Stimulated activated CD4-positive, alpha-beta T cell treated with anti-CD3 and anti-CD28 coated beads, Interleukin-15, amount 100 ng/mL, for 24 hours (primary cell): ENCODE results near the gene MRC1.

Experiments used
- DNase-seq: peaks from one replicate; pipeline ENCODE4 v3.0.0-alpha.2; 2020

Gene MRC1

GRCh38 chr10:17795813-17796594 lies 13.1 kb upstream of the MRC1 start:
- DNase-seq: no peak

DNA sequence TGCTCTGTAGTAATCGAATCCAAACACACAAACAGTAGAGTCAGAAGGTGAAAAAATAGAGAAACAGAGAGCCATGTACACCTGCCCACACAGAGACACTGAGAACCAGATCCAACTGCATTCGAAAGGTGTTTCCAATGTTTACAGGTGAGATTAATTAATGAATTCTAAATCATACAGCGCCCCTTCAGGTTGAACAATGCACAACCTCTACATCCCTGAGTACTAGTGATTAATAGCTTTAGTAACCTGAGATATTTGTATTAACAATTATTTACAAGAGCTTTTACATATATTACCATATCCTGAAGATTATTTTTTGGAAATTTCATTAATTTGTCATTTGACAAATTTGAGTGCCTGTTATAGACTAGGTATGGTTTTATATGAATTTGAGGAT lies 7.6 kb upstream of the MRC1 start:
- DNase-seq: no peak

DNA sequence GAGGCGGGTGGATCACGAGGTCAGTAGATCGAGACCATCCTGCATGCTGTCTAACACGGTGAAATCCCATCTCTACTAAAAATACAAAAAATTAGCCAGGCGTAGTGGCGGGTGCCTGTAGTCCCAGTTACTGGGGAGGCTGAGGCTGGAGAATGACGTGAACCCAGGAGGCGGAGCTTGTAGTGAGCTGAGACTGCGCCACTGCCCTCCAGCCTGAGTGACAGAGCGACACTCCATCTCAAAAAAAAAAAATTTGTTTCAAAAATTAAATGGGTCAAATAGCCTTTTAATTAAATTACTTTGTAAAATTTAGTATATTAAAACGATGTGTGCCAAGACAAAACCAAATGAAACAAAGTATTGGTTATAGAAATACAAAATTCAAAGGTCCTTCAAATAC lies 6.8 kb upstream of the MRC1 start:
- DNase-seq: no peak

DNA sequence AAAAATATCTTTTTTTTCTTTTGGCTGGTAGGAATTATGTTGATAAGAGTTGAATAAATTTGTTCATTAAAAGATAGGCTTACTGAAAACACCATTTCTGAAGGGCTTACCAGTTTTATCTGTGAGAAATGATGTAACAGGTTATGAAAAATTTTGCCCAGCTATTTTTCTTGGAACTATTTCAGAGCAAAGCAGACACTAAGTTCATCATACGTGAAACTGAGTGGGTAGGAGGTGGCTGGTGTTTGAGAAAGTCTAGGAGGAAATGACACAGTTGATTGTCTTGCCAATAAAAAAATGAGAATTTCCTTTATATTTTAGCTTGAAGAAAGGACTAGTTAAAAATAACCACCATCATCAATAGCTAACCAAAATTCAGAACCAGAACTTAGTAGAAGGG lies 6.2 kb upstream of the MRC1 start:
- no peak for DNase-seq

- DNase-seq: no peak
Measured at GRCh38 chr10:17805330-17805729, 3.8 kb upstream of the MRC1 start.

DNA sequence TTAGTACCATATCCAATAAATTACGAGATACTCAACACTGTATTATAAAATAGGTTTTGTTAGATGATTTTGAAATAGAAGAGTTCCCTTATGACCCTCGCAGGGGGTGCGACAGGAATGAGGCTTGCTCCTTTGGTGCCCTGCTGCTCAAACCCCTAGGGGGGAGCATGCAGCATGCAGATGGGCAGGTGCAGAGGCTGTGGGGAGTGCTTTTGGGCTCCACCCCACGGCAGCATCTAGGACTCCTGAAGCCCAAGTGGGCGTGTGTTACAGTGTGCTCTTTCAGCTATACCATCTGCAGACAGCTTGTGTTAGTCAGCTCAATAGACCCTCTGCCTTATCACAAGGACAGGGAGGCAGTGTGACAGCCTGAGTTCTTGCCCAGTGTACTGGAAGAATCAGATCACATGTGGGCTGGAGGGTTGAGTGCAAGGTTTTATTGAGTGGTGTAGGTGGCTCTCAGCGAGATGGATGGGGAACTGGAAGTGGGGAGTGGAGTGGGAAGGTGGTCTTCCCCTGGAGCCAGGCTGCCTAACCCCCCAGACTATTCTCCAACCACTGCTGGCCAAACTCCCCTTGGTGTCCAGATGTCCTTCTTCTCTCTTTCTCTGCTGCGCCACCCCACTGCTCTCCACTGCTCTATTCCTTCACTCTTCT lies 3.1 kb upstream of the MRC1 start:
- peak; percentile 31 for DNase-seq

GRCh38 chr10:17811146-17811865 lies 2.2 kb downstream of the MRC1 start:
- DNase-seq: no peak

GRCh38 chr10:17814973-17815372 lies 5.8 kb downstream of the MRC1 start:
- DNase-seq: no peak

DNA sequence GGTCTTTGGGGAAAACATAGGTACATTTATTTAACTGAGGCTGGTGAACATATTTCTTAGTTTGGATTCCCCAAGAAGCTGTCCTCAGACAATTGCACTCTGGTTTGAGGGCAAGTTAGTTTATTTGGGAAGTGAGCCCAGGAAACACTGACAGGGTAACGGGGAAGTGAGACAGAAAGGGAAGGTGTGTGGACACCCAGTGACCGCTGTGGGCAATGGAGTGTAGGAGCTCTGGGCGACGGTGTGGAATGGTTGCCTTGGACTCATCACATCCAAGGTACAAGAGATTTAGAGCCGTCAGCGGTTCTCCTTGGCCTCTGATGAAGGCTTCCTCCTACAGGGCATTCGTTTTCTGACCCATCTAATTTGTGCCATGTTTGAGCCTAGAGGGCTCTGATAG lies 7.1 kb downstream of the MRC1 start:
- DNase-seq: no peak

DNA sequence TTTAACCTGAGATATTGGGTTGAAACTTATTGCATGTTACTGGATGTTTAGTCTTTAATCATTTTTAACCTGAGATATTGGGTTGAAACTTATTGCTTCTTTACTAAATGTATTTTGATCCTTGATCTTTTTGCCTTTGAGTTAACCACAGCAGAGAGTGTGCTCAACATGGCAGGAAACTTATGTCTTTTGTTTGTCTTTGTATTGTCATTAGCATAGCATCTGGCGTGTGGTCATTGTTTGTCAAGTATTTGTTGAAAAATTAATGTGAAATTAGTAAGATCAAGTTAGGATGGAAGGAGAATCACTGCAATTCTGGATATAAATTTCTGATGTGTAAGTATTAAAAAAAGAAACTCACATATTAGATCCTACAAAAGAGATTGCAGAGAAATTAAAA lies 8.2 kb downstream of the MRC1 start:
- no peak for DNase-seq

DNA sequence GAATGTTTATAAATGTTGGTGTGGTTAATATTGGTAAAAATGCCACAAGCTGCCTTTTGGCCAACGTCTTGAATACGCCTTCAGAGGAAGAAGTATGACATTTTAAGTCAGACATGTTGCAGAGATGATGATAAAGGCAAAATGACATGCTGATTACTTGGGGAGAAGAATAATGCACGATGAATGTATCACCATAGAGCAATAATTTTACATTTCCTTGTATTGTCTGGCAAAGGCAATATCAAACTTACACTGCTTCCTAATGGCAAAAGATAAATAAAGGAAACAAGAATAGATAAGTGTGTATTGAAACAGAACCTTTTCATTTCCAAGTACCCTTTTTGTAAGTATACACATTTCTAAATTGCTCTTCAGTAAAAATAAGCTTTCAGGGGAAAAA lies 8.6 kb downstream of the MRC1 start:
- no peak for DNase-seq

GRCh38 chr10:17819836-17820235 lies 10.7 kb downstream of the MRC1 start:
- no peak for DNase-seq

- DNase-seq: no peak
Measured at GRCh38 chr10:17820943-17821342, 11.8 kb downstream of the MRC1 start.

DNA sequence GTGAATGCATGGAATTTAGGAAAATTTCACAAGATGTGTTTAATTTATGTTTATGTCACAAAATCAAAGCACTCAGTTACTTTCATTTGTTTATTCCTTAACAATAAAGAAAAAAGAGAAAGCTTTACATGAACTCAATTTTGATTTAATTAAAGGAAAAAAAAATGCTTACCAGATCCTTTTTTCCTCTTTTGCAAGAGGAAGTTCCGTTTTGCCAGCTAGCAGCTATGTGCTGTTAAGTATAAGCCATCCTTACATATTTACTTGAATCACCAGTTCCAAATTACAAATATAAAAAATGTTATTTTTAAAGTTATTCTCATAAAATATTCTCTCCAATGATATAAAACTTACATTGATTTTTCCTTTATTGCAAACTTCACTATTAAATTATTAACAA lies 12.7 kb downstream of the MRC1 start:
- no peak for DNase-seq

- no peak for DNase-seq
Measured at GRCh38 chr10:17831341-17831740, 22.2 kb downstream of the MRC1 start.

- no peak for DNase-seq
Measured at GRCh38 chr10:17831896-17832295, 22.7 kb downstream of the MRC1 start.

GRCh38 chr10:17833656-17834055 lies 24.5 kb downstream of the MRC1 start:
- no peak for DNase-seq

- DNase-seq: no peak
Measured at GRCh38 chr10:17835688-17836087, 26.5 kb downstream of the MRC1 start.

DNA sequence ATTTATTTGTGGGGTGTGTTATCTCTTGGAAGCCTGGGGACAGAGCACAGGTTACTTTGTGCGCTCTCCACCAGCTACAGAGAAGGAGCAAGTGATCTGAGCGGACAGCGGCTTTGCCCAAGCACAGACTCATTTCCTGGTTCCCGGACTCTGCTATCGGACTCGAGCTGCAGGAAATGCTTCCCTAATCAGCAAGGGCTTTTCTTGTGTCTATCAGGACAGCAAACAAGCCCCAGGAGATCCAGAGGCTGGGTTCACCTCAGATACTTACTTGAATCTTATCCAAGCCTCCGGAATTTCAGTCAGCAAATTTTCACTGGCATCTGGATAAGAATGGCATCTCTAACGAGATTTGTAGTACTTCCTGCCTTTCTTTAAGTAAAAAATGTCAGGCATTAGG lies 27.8 kb downstream of the MRC1 start:
- no peak for DNase-seq

- DNase-seq: no peak
Measured at GRCh38 chr10:17838080-17838648, 29.0 kb downstream of the MRC1 start.

DNA sequence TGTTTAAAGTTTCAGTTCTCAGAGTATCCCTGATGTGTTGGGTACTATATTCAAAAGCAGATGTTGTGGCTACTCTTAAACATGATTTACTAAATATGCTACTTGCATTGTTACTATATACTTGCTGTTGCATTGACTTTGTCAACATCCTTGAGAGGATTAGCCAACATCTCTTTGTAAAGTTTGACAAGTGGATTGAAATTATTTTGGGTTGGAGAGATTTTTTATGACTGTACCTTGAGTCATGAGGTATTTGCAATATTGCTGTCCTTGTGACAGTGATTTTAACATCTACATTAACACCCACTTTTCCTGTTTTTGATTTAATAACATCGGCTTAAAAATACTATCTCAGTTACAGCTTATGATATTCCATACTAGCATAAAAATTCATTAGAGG lies 31.9 kb downstream of the MRC1 start:
- DNase-seq: no peak

DNA sequence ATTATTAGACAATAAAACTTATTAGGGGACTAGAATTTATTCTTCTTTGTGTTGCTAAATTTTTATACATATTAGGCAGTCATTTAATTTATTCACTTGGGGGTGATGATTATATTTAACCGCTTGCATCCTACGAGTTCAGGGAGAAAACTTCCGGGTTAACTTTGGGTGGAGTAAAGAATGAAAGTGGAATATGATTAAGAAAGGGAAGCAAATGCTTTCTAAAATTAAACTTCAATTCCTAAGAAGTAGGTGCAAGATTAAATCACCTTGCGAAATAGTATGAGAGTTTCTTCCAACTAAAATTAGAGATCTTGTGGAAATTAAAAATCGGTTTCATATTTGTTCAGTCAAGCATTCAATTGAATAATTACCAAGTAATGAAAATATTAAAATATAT lies 33.5 kb downstream of the MRC1 start:
- DNase-seq: no peak

DNA sequence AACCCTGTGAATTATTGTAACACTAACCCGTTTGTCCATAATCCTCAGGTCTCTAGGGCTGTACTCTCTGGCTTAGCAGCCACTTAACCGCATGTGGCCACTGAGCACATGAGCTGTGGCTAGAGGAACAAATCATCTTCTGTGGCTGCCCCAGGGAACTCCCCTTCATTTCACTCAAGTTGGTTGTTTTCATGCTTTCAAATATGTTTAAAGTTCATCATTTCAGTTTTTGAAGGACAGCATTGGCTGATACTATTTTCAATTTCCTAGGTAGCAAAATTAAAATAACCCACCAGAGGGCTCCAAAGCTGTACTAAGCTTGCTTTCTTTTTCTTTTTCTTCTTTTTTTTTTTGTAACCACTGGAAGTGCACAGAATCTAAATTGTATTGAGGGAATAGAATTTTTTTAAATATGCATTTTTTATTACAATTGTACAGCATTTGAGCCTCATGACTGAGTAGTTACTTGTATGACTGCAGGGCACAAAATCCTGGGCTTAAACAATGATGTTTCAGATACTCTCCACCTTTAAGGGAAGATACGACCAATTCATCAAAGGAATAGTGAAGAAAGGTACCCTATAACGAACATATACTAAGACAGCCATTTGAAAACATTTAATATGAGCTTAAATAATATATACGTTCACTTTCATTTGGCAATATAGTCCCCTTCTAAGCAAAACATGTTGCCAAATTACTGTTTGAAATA lies 38.6 kb downstream of the MRC1 start:
- no peak for DNase-seq
